ENCODE measurements around the gene VPS13D.
A peak's percentile ranks its signal among the peaks of the same experiment; 100 is the strongest.

VPS13D gene

GRCh38 chr1:12339811-12340543 lies 110.1 kb downstream of the VPS13D start:
- peaks cover 19 to 44% of the 10 kb centered on the region in 2 donors for H3K36me3 ChIP-seq (ENCODE audit: control insufficient read depth in 1 of 2, insufficient read depth in 2 of 2, low read length in 2 of 2)
- peaks cover 8 to 29% of the 10 kb centered on the region in 2 donors for H3K4me1 ChIP-seq (ENCODE audit: control insufficient read depth in 1 of 2, insufficient read depth in 2 of 2, low read length in 2 of 2)

GRCh38 chr1:12340544-12340930 lies 110.7 kb downstream of the VPS13D start:
- Histone ChIP-seq H3K9me3 (ENCODE audit: control insufficient read depth in 1 of 2, low read length in 2 of 2) (no peaks in the 10 kb centered on the region), H3K9ac (ENCODE audit: low read depth in 1 of 2, low read length in 2 of 2) (no peak overlapping the region), H3K36me3 (ENCODE audit: control insufficient read depth in 1 of 2, insufficient read depth in 2 of 2, low read length in 2 of 2) (peaks cover 21 to 42% of the 10 kb centered on the region in 2 donors), H3K4me3 (ENCODE audit: low read depth in 1 of 2, low read length in 2 of 2) (no peak overlapping the region), H3K27ac (ENCODE audit: low read depth, low read length) (no peak overlapping the region), H3K27me3 (ENCODE audit: control insufficient read depth in 1 of 2, insufficient read depth in 2 of 2, low read length in 2 of 2) (no peaks in the 10 kb centered on the region), H3K4me1 (ENCODE audit: control insufficient read depth in 1 of 2, insufficient read depth in 2 of 2, low read length in 2 of 2) (peaks cover 8 to 34% of the 10 kb centered on the region in 2 donors)

More at GRCh38 chr1:12339811-12340543, 110.1 kb downstream of the VPS13D start:
- no peak overlapping the region for H3K4me3 ChIP-seq (ENCODE audit: low read depth in 1 of 2, low read length in 2 of 2)
- no peaks in the 10 kb centered on the region for H3K27me3 ChIP-seq (ENCODE audit: control insufficient read depth in 1 of 2, insufficient read depth in 2 of 2, low read length in 2 of 2)
- H3K9ac ChIP-seq (ENCODE audit: low read depth in 1 of 2, low read length in 2 of 2) = no peak overlapping the region
- no peak overlapping the region for H3K27ac ChIP-seq (ENCODE audit: low read depth, low read length)
- no peaks in the 10 kb centered on the region for H3K9me3 ChIP-seq (ENCODE audit: control insufficient read depth in 1 of 2, low read length in 2 of 2)

GRCh38 chr1:12341667-12342066 lies 111.8 kb downstream of the VPS13D start:
- Histone ChIP-seq H3K4me3 (ENCODE audit: low read depth in 1 of 2, low read length in 2 of 2) (no peak overlapping the region), H3K9ac (ENCODE audit: low read depth in 1 of 2, low read length in 2 of 2) (no peak overlapping the region), H3K27me3 (ENCODE audit: control insufficient read depth in 1 of 2, insufficient read depth in 2 of 2, low read length in 2 of 2) (no peaks in the 10 kb centered on the region), H3K9me3 (ENCODE audit: control insufficient read depth in 1 of 2, low read length in 2 of 2) (no peaks in the 10 kb centered on the region), H3K4me1 (ENCODE audit: control insufficient read depth in 1 of 2, insufficient read depth in 2 of 2, low read length in 2 of 2) (peaks cover 18 to 46% of the 10 kb centered on the region in 2 donors), H3K27ac (ENCODE audit: low read depth, low read length) (no peak overlapping the region), H3K36me3 (ENCODE audit: control insufficient read depth in 1 of 2, insufficient read depth in 2 of 2, low read length in 2 of 2) (peaks cover 16 to 40% of the 10 kb centered on the region in 2 donors)

- Histone ChIP-seq H3K9ac (ENCODE audit: low read depth in 1 of 2, low read length in 2 of 2) (no peak overlapping the region), H3K4me1 (ENCODE audit: control insufficient read depth in 1 of 2, insufficient read depth in 2 of 2, low read length in 2 of 2) (peaks cover 19 to 46% of the 10 kb centered on the region in 2 donors), H3K27me3 (ENCODE audit: control insufficient read depth in 1 of 2, insufficient read depth in 2 of 2, low read length in 2 of 2) (no peaks in the 10 kb centered on the region), H3K36me3 (ENCODE audit: control insufficient read depth in 1 of 2, insufficient read depth in 2 of 2, low read length in 2 of 2) (peaks cover 16 to 40% of the 10 kb centered on the region in 2 donors), H3K27ac (ENCODE audit: low read depth, low read length) (no peak overlapping the region), H3K4me3 (ENCODE audit: low read depth in 1 of 2, low read length in 2 of 2) (no peak overlapping the region), H3K9me3 (ENCODE audit: control insufficient read depth in 1 of 2, low read length in 2 of 2) (no peaks in the 10 kb centered on the region)
Measured at GRCh38 chr1:12342401-12343003, 112.7 kb downstream of the VPS13D start.

- H3K27ac ChIP-seq (ENCODE audit: low read depth, low read length) = no peak overlapping the region
- H3K9ac ChIP-seq (ENCODE audit: low read depth in 1 of 2, low read length in 2 of 2) = no peak overlapping the region
- H3K4me3 ChIP-seq (ENCODE audit: low read depth in 1 of 2, low read length in 2 of 2) = no peak overlapping the region
- H3K36me3 ChIP-seq (ENCODE audit: control insufficient read depth in 1 of 2, insufficient read depth in 2 of 2, low read length in 2 of 2) = peaks cover 20 to 36% of the 10 kb centered on the region in 2 donors
- H3K4me1 ChIP-seq (ENCODE audit: control insufficient read depth in 1 of 2, insufficient read depth in 2 of 2, low read length in 2 of 2) = peaks cover 19 to 46% of the 10 kb centered on the region in 2 donors
- H3K27me3 ChIP-seq (ENCODE audit: control insufficient read depth in 1 of 2, insufficient read depth in 2 of 2, low read length in 2 of 2) = no peaks in the 10 kb centered on the region
- no peaks in the 10 kb centered on the region for H3K9me3 ChIP-seq (ENCODE audit: control insufficient read depth in 1 of 2, low read length in 2 of 2)
Measured at GRCh38 chr1:12343823-12344487, 114.1 kb downstream of the VPS13D start.

- Histone ChIP-seq H3K4me1 (ENCODE audit: control insufficient read depth in 1 of 2, insufficient read depth in 2 of 2, low read length in 2 of 2) (peaks cover 15 to 39% of the 10 kb centered on the region in 2 donors), H3K27ac (ENCODE audit: low read depth, low read length) (no peak overlapping the region), H3K9me3 (ENCODE audit: control insufficient read depth in 1 of 2, low read length in 2 of 2) (no peaks in the 10 kb centered on the region), H3K9ac (ENCODE audit: low read depth in 1 of 2, low read length in 2 of 2) (peak overlapping the region; percentile 1 to 3), H3K27me3 (ENCODE audit: control insufficient read depth in 1 of 2, insufficient read depth in 2 of 2, low read length in 2 of 2) (no peaks in the 10 kb centered on the region), H3K4me3 (ENCODE audit: low read depth in 1 of 2, low read length in 2 of 2) (no peak overlapping the region), H3K36me3 (ENCODE audit: control insufficient read depth in 1 of 2, insufficient read depth in 2 of 2, low read length in 2 of 2) (peaks cover 28 to 44% of the 10 kb centered on the region in 2 donors)
Measured at GRCh38 chr1:12344596-12345349, 114.9 kb downstream of the VPS13D start.

- peak overlapping the region; percentile 1 to 3 for H3K9ac ChIP-seq (ENCODE audit: low read depth in 1 of 2, low read length in 2 of 2)
- H3K36me3 ChIP-seq (ENCODE audit: control insufficient read depth in 1 of 2, insufficient read depth in 2 of 2, low read length in 2 of 2) = peaks cover 28 to 40% of the 10 kb centered on the region in 2 donors
- peaks cover 11 to 32% of the 10 kb centered on the region in 2 donors for H3K4me1 ChIP-seq (ENCODE audit: control insufficient read depth in 1 of 2, insufficient read depth in 2 of 2, low read length in 2 of 2)
- no peak overlapping the region for H3K27ac ChIP-seq (ENCODE audit: low read depth, low read length)
- no peaks in the 10 kb centered on the region for H3K9me3 ChIP-seq (ENCODE audit: control insufficient read depth in 1 of 2, low read length in 2 of 2)
- H3K4me3 ChIP-seq (ENCODE audit: low read depth in 1 of 2, low read length in 2 of 2) = no peak overlapping the region
- H3K27me3 ChIP-seq (ENCODE audit: control insufficient read depth in 1 of 2, insufficient read depth in 2 of 2, low read length in 2 of 2) = no peaks in the 10 kb centered on the region
Measured at GRCh38 chr1:12345350-12346217, 115.8 kb downstream of the VPS13D start.

- peaks cover 11 to 30% of the 10 kb centered on the region in 2 donors for H3K4me1 ChIP-seq (ENCODE audit: control insufficient read depth in 1 of 2, insufficient read depth in 2 of 2, low read length in 2 of 2)
- no peak overlapping the region for H3K9ac ChIP-seq (ENCODE audit: low read depth in 1 of 2, low read length in 2 of 2)
- H3K36me3 ChIP-seq (ENCODE audit: control insufficient read depth in 1 of 2, insufficient read depth in 2 of 2, low read length in 2 of 2) = peaks cover 28 to 42% of the 10 kb centered on the region in 2 donors
- no peaks in the 10 kb centered on the region for H3K27me3 ChIP-seq (ENCODE audit: control insufficient read depth in 1 of 2, insufficient read depth in 2 of 2, low read length in 2 of 2)
- H3K27ac ChIP-seq (ENCODE audit: low read depth, low read length) = no peak overlapping the region
- H3K9me3 ChIP-seq (ENCODE audit: control insufficient read depth in 1 of 2, low read length in 2 of 2) = no peaks in the 10 kb centered on the region
- no peak overlapping the region for H3K4me3 ChIP-seq (ENCODE audit: low read depth in 1 of 2, low read length in 2 of 2)
Measured at GRCh38 chr1:12346483-12347151, 116.8 kb downstream of the VPS13D start.

GRCh38 chr1:12348113-12348512 lies 118.3 kb downstream of the VPS13D start:
- peaks cover 11 to 30% of the 10 kb centered on the region in 2 donors for H3K4me1 ChIP-seq (ENCODE audit: control insufficient read depth in 1 of 2, insufficient read depth in 2 of 2, low read length in 2 of 2)
- peaks cover 20 to 31% of the 10 kb centered on the region in 2 donors for H3K36me3 ChIP-seq (ENCODE audit: control insufficient read depth in 1 of 2, insufficient read depth in 2 of 2, low read length in 2 of 2)
- H3K9me3 ChIP-seq (ENCODE audit: control insufficient read depth in 1 of 2, low read length in 2 of 2) = no peaks in the 10 kb centered on the region
- H3K27me3 ChIP-seq (ENCODE audit: control insufficient read depth in 1 of 2, insufficient read depth in 2 of 2, low read length in 2 of 2) = no peaks in the 10 kb centered on the region
- H3K27ac ChIP-seq (ENCODE audit: low read depth, low read length) = no peak overlapping the region
- H3K4me3 ChIP-seq (ENCODE audit: low read depth in 1 of 2, low read length in 2 of 2) = no peak overlapping the region
- H3K9ac ChIP-seq (ENCODE audit: low read depth in 1 of 2, low read length in 2 of 2) = no peak overlapping the region
